A549 (cell line): ENCODE results near the gene SLC26A4.

Experiments
- CTCF ChIP-seq: fragments of >200 bp; sonication (Bioruptor Twin); formaldehyde crosslinking; IDR thresholded peaks from 3 replicates; pipeline ENCODE4 v1.5.1; 2016
- E2F6 ChIP-seq: IDR thresholded peaks from 2 replicates; pipeline ENCODE4 v1.6.1; 2012; ENCODE audit warnings: low read depth, borderline replicate concordance
- FOXS1 ChIP-seq: fragments of 250-450 bp; sonication (Bioruptor Pico); IDR thresholded peaks from 2 replicates; pipeline ENCODE4 v1.5.0; 2020; ENCODE audit warnings: mild to moderate bottlenecking, moderate library complexity
- HOXA7 ChIP-seq: fragments of 250-450 bp; sonication (Bioruptor Pico); IDR thresholded peaks from 2 replicates; pipeline ENCODE4 v1.5.0; 2020; ENCODE audit warnings: mild to moderate bottlenecking, moderate library complexity
- RFX5 ChIP-seq: fragments of 450-650 bp; IDR thresholded peaks from 2 replicates; pipeline ENCODE4 v1.7.1; 2014; ENCODE audit warnings: antibody characterized with exemption, mild to moderate bottlenecking, moderate library complexity
- SREBF2 ChIP-seq: fragments of 450-650 bp; IDR thresholded peaks from 2 replicates; pipeline ENCODE4 v1.6.1; 2014; ENCODE audit warnings: mild to moderate bottlenecking, moderate library complexity
- TFCP2L1 ChIP-seq: fragments of 250-450 bp; sonication (Bioruptor Pico); IDR thresholded peaks from 2 replicates; pipeline ENCODE4 v1.5.0; 2021; ENCODE audit warnings: mild to moderate bottlenecking

GRCh38 chr7:107630342-107630741 lies 30.3 kb upstream of the SLC26A4 start:
- no peak for TF ChIP-seq FOXS1
- no peak for TF ChIP-seq SREBF2
- no peak for TF ChIP-seq HOXA7 (CRISPR knock-in tag)
- TF ChIP-seq RFX5 = no peak
- no peak for TF ChIP-seq TFCP2L1 (CRISPR knock-in tag)
- TF ChIP-seq CTCF = no peak
- no peak for TF ChIP-seq E2F6
